ENCODE data around the gene LMBR1.
"Not testable (repeated sequence)": the region's sequence is repeated elsewhere in the genome, so short reads cannot be mapped to it uniquely, and the experiment has no call there.

The LMBR1 gene

DNA sequence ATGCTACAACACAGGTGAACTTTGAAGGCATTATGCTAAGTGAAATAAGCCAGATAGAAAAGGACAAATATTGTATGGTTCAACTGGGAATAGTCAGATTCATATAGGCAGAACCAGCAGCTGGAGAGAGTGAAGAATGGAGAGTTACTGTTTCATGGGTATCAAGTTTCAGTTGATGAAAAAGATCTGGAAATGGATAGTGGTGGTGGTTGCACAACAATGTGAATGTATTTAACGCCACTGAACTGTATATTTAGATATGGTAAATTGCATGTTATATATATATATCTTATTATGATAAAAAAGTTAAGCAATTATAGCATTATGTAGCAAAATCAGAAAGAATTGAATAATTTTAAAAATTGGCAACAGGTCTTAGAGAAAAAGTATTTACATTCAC lies 3.9 kb downstream of the LMBR1 start:
- TF ChIP-seq, protein P1, sequence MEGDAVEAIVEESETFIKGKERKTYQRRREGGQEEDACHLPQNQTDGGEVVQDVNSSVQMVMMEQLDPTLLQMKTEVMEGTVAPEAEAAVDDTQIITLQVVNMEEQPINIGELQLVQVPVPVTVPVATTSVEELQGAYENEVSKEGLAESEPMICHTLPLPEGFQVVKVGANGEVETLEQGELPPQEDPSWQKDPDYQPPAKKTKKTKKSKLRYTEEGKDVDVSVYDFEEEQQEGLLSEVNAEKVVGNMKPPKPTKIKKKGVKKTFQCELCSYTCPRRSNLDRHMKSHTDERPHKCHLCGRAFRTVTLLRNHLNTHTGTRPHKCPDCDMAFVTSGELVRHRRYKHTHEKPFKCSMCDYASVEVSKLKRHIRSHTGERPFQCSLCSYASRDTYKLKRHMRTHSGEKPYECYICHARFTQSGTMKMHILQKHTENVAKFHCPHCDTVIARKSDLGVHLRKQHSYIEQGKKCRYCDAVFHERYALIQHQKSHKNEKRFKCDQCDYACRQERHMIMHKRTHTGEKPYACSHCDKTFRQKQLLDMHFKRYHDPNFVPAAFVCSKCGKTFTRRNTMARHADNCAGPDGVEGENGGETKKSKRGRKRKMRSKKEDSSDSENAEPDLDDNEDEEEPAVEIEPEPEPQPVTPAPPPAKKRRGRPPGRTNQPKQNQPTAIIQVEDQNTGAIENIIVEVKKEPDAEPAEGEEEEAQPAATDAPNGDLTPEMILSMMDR (IDR thresholded peaks at IDR 0.05; ENCODE audit: borderline replicate concordance, control extremely low read depth, extremely low read depth, insufficient read depth, missing control alignments), result no peak
- in situ Hi-C loops (cut with MboI; ENCODE audit: low sequenced_read_pairs, unreplicated experiment), result no loop called here
- DNase-seq (ENCODE audit: low spot score), result no peak

- DNase-seq (ENCODE audit: low spot score), result no peak
- TF ChIP-seq, protein P1 (IDR thresholded peaks at IDR 0.05; ENCODE audit: borderline replicate concordance, control extremely low read depth, extremely low read depth, insufficient read depth, missing control alignments), result no peak
- in situ Hi-C loops (cut with MboI; ENCODE audit: low sequenced_read_pairs, unreplicated experiment), result no loop called here
Observed at GRCh38 chr7:156886020-156886795, 6.8 kb downstream of the LMBR1 start.

DNA sequence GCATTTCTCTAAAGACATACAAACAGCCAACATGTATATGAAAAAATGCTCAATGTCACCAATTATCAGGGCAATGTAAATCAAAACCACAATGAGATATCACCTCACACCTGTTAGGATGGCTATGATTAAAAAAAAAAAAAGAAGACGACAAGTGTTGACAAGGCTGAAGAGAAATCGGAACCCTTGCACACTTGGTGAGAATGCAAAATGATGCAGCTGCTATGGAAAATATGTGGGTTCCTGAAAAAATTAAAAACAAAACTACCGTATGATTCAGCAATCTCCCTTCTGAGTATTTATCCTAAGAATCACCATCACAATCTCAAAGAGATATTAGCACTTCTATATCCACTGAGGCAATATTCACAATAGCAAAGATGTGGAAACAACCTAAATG lies 11.3 kb downstream of the LMBR1 start:
- DNase-seq (ENCODE audit: low spot score), result no peak
- TF ChIP-seq, protein P1 (IDR thresholded peaks at IDR 0.05; ENCODE audit: borderline replicate concordance, control extremely low read depth, extremely low read depth, insufficient read depth, missing control alignments), result no peak
- in situ Hi-C loops (cut with MboI; ENCODE audit: low sequenced_read_pairs, unreplicated experiment), result no loop called here

- in situ Hi-C loops (cut with MboI; ENCODE audit: low sequenced_read_pairs, unreplicated experiment), result no loop called here
- no peak for DNase-seq (ENCODE audit: low spot score)
- TF ChIP-seq, protein P1 (IDR thresholded peaks at IDR 0.05; ENCODE audit: borderline replicate concordance, control extremely low read depth, extremely low read depth, insufficient read depth, missing control alignments), result no peak
Observed at GRCh38 chr7:156875766-156876165, 17.2 kb downstream of the LMBR1 start.

DNA sequence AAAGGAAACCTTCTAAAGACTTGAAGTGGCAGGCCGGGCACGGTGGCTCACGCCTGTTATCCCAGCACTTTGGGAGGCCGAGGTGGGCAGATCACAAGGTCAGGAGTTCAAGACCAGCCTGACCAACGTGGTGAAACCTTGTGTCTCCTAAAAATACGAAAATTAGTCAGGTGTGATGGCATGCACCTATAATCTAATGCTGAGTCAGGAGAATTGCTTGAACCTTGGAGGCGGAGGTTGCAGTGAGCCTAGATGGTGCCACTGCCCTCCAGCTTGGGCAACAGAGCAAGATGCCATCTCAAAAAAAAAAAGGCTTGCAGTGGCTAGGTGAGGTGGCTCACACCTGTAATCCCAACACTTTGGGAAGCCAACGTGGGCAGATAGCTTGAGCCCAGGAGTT lies 24.6 kb downstream of the LMBR1 start:
- in situ Hi-C loops (cut with MboI; ENCODE audit: low sequenced_read_pairs, unreplicated experiment); DNase-seq (ENCODE audit: low spot score): not testable (repeated sequence)

DNA sequence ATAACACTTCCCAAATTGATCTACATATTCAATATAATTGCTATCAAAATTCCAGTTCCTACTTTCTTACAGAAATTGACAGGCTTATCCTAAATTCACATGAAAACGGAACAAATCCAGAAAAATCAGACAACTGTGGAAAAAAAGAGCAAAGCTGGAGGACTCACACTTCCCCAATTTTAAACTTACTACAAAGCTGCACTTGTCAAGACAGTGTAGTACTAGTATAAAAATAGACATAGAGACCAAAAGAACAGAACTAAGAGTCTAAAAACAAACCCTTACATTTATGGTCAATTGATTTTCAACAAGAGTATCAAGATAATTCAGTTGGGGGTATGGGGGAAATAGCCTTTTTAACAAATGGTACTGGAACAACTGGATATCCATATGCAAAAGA lies 27.5 kb downstream of the LMBR1 start:
- DNase-seq (ENCODE audit: low spot score), result no peak
- in situ Hi-C loops (cut with MboI; ENCODE audit: low sequenced_read_pairs, unreplicated experiment), result no loop called here
- TF ChIP-seq, protein P1 (IDR thresholded peaks at IDR 0.05; ENCODE audit: borderline replicate concordance, control extremely low read depth, extremely low read depth, insufficient read depth, missing control alignments), result no peak

DNA sequence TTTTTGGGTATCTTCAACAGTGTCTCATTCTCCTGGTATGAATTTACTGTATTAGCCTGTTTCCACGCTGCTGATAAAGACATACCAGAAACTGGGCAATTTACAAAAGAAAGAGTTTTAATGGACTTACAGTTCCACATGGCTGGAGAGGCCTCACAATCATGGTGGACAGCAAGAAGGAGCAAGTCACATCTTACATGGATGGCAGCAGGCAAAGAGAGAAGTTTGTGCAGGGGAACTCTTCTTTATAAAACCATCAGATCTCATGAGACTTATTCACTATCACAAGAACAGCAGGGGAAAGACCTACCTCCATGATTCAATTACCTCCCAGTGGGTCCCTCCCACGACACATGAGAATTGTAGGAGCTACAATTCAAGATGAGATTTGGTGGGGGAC lies 31.0 kb downstream of the LMBR1 start:
- DNase-seq (ENCODE audit: low spot score); in situ Hi-C loops (cut with MboI; ENCODE audit: low sequenced_read_pairs, unreplicated experiment): not testable (repeated sequence)

- DNase-seq (ENCODE audit: low spot score), result no peak
- in situ Hi-C loops (cut with MboI; ENCODE audit: low sequenced_read_pairs, unreplicated experiment), result no loop called here
- TF ChIP-seq, protein P1 (IDR thresholded peaks at IDR 0.05; ENCODE audit: borderline replicate concordance, control extremely low read depth, extremely low read depth, insufficient read depth, missing control alignments), result no peak
Observed at GRCh38 chr7:156861212-156861611, 31.8 kb downstream of the LMBR1 start.

DNA sequence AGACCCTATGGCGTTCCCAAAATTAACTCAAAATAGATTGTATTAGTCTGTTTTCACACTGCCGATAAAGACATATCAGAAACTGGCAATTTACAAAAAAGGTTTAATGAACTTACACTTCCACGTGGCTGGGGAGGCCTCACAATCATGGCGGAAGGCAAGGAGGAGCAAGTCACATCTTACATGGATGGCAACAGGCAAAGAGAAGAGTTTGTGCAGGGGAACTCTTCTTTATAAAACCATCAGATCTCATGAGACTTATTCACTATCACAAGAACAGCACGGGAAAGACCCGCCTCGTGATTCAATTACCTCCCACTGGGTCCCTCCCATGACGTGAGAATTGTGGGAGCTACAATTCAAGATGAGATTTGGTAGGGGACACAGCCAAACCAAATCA lies 32.9 kb downstream of the LMBR1 start:
- in situ Hi-C loops (cut with MboI; ENCODE audit: low sequenced_read_pairs, unreplicated experiment); DNase-seq (ENCODE audit: low spot score): not testable (repeated sequence)
